Esophagus squamous epithelium (tissue), 4 donors: ENCODE data around the gene BRAF.
"Not testable (repeated sequence)": the region's sequence is repeated elsewhere in the genome, so short reads cannot be mapped to it uniquely, and the experiment has no call there.

Experiments used
- POLR2A ChIP-seq, 4 donors: fragments of 450-650 bp; IDR thresholded peaks; one replicate each; pipeline ENCODE4 v1.6.1; 2017; ENCODE audit warnings: antibody characterized with exemption in 4 of 4, mild to moderate bottlenecking in 4 of 4, moderate library complexity in 3 of 4
- TF ChIP-seq, protein P1 (sequence below), 6 experiments: fragments of 450-650 bp in 4 of 6; fragments of 200-600 bp in 2 of 6; sonication (generic) in 2 of 6; IDR thresholded peaks; one replicate each; pipeline ENCODE4 v1.5.1; 2016 to 2019; ENCODE audit warnings: antibody characterized with exemption in 6 of 6, mild to moderate bottlenecking in 4 of 6, moderate library complexity in 4 of 6

DNA sequence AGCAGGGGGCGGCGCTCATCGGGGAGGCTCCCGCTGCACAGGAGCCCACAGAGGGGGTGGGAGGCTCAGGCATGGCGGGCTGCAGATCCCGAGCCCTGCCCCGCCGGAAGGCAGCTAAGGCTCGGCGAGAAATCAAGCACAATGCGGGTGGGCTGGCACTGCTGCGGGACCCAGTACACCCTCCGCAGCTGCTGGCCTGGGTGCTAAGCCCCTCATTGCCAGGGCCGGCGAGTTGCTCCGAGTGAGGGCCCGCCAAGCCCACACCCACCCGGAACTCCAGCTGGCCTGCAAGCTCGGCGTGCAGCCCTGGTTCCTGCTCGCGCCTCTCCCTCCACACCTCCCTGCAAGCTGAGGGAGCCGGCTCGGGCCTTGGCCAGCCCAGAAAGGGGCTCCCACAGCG lies 32.3 kb upstream of the BRAF start:
- TF ChIP-seq, protein P1, sequence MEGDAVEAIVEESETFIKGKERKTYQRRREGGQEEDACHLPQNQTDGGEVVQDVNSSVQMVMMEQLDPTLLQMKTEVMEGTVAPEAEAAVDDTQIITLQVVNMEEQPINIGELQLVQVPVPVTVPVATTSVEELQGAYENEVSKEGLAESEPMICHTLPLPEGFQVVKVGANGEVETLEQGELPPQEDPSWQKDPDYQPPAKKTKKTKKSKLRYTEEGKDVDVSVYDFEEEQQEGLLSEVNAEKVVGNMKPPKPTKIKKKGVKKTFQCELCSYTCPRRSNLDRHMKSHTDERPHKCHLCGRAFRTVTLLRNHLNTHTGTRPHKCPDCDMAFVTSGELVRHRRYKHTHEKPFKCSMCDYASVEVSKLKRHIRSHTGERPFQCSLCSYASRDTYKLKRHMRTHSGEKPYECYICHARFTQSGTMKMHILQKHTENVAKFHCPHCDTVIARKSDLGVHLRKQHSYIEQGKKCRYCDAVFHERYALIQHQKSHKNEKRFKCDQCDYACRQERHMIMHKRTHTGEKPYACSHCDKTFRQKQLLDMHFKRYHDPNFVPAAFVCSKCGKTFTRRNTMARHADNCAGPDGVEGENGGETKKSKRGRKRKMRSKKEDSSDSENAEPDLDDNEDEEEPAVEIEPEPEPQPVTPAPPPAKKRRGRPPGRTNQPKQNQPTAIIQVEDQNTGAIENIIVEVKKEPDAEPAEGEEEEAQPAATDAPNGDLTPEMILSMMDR (IDR thresholded peaks at IDR 0.05): not testable (repeated sequence)
- TF ChIP-seq POLR2A (IDR thresholded peaks at IDR 0.05): not testable (repeated sequence)
